ENCODE results near the gene GLUD1.
"Not testable (repeated sequence)": the region's sequence is repeated elsewhere in the genome, so short reads cannot be mapped to it uniquely, and the experiment has no call there.

Gene GLUD1

GRCh38 chr10:87045434-87045938 lies 49.2 kb downstream of the GLUD1 start:
- no peak for DNase-seq (ENCODE audit: low read depth in 3 of 3)

- not testable (repeated sequence) for DNase-seq (ENCODE audit: low read depth in 3 of 3)
These were observed 51.1 kb downstream of the GLUD1 start for GRCh38 chr10:87043579-87043978.

GRCh38 chr10:87038786-87039185 lies 55.9 kb downstream of the GLUD1 start:
- DNase-seq (ENCODE audit: low read depth in 3 of 3): no peak

GRCh38 chr10:87038286-87038717 lies 56.3 kb downstream of the GLUD1 start:
- DNase-seq (ENCODE audit: low read depth in 3 of 3): no peak

GRCh38 chr10:87036623-87037022 lies 58.0 kb downstream of the GLUD1 start:
- DNase-seq (ENCODE audit: low read depth in 3 of 3): no peak

- no peak for DNase-seq (ENCODE audit: low read depth in 3 of 3)
These were observed 63.6 kb downstream of the GLUD1 start for GRCh38 chr10:87030912-87031635.

GRCh38 chr10:87030419-87030818 lies 64.2 kb downstream of the GLUD1 start:
- DNase-seq (ENCODE audit: low read depth in 3 of 3): not testable (repeated sequence)

- DNase-seq (ENCODE audit: low read depth in 3 of 3): not testable (repeated sequence)
These were observed 67.7 kb downstream of the GLUD1 start for GRCh38 chr10:87026747-87027508.

- DNase-seq (ENCODE audit: low read depth in 3 of 3): peak in 2 of 3 experiments; percentile 7 to 14
These were observed 69.2 kb downstream of the GLUD1 start for GRCh38 chr10:87025285-87025958.

GRCh38 chr10:87020056-87020455 lies 74.6 kb downstream of the GLUD1 start, which contains the start of gene FAM25A:
FAM25A (plus strand) TSS chr10:87020294; CDS start chr10:87020325, 31 bp downstream.
- not testable (repeated sequence) for DNase-seq (ENCODE audit: low read depth in 3 of 3)

- DNase-seq (ENCODE audit: low read depth in 3 of 3): not testable (repeated sequence)
These were observed 75.1 kb downstream of the GLUD1 start for GRCh38 chr10:87019504-87019903.

- DNase-seq (ENCODE audit: low read depth in 3 of 3): not testable (repeated sequence)
These were observed 75.6 kb downstream of the GLUD1 start for GRCh38 chr10:87019066-87019465.

GRCh38 chr10:87018127-87018526 lies 76.5 kb downstream of the GLUD1 start:
- not testable (repeated sequence) for DNase-seq (ENCODE audit: low read depth in 3 of 3)

- not testable (repeated sequence) for DNase-seq (ENCODE audit: low read depth in 3 of 3)
These were observed 79.5 kb downstream of the GLUD1 start for GRCh38 chr10:87014986-87015716.

GRCh38 chr10:87013528-87013927 lies 81.1 kb downstream of the GLUD1 start:
- not testable (repeated sequence) for DNase-seq (ENCODE audit: low read depth in 3 of 3)

- not testable (repeated sequence) for DNase-seq (ENCODE audit: low read depth in 3 of 3)
These were observed 85.4 kb downstream of the GLUD1 start for GRCh38 chr10:87009134-87009696.

GRCh38 chr10:87008303-87008702 lies 86.3 kb downstream of the GLUD1 start:
- DNase-seq (ENCODE audit: low read depth in 3 of 3): not testable (repeated sequence)

- not testable (repeated sequence) for DNase-seq (ENCODE audit: low read depth in 3 of 3)
These were observed 87.0 kb downstream of the GLUD1 start for GRCh38 chr10:87007674-87008073.

GRCh38 chr10:87007124-87007523 lies 87.5 kb downstream of the GLUD1 start:
- not testable (repeated sequence) for DNase-seq (ENCODE audit: low read depth in 3 of 3)

GRCh38 chr10:87000491-87000890 lies 94.2 kb downstream of the GLUD1 start:
- DNase-seq (ENCODE audit: low read depth in 3 of 3): no peak

All from stimulated activated CD4-positive, alpha-beta T cell treated with anti-CD3 and anti-CD28 coated beads, TNF-alpha, amount 100 ng/mL, for 24 hours (primary cell).